Upper lobe of left lung (tissue), 6 donors: ENCODE results near the gene NFIB. TPM values are rescaled to one million over a fixed set of nuclear protein-coding genes. Genes with fewer than 3 reads are reported as not detected.
A peak's percentile ranks its signal among the peaks of the same experiment; 100 is the strongest.

Experiments
- ATAC-seq, 2 donors: fragments of 200-7000 bp; cut with Tn5 transposase; one replicate each; pipeline ENCODE4 v1.9.1; 2022; ENCODE audit warnings: mild to moderate bottlenecking in 2 of 2, moderate library complexity in 2 of 2; ENCODE audit not compliant: low FRiP score in 2 of 2
- DNase-seq, 2 donors: peaks; one replicate each; pipeline ENCODE4 v3.0.0-alpha.2; 2019 to 2020
- H3K27ac ChIP-seq, 4 donors: fragments of 200-600 bp; sonication (generic); one replicate each; pipeline ENCODE4 v1.5.1; 2016 to 2019
- H3K27me3 ChIP-seq, 4 donors: fragments of 200-600 bp; sonication (generic); one replicate each; pipeline ENCODE4 v1.5.1; 2017 to 2019
- H3K36me3 ChIP-seq, 4 donors: fragments of 200-600 bp; sonication (generic); one replicate each; pipeline ENCODE4 v1.5.1; 2016 to 2019
- H3K4me1 ChIP-seq, 4 donors: fragments of 200-600 bp; sonication (generic); one replicate each; pipeline ENCODE4 v1.5.1; 2018 to 2019
- H3K4me3 ChIP-seq, 4 donors: fragments of 200-600 bp; sonication (generic); one replicate each; pipeline ENCODE4 v1.5.1; 2017 to 2019; ENCODE audit warnings: mild to moderate bottlenecking in 2 of 4, moderate library complexity in 1 of 4
- H3K9me3 ChIP-seq, 4 donors: fragments of 200-600 bp; sonication (generic); one replicate each; pipeline ENCODE4 v1.5.1; 2018 to 2019
- EP300 ChIP-seq, 4 donors: sonication (generic); formaldehyde crosslinking; IDR thresholded peaks; one replicate each; pipeline ENCODE4 v1.5.1; 2017; ENCODE audit warnings: antibody characterized with exemption in 4 of 4, control low read depth in 2 of 4
- POLR2A ChIP-seq, 4 donors: fragments of 450-650 bp; IDR thresholded peaks; one replicate each; pipeline ENCODE4 v1.5.1; 2016 to 2017; ENCODE audit warnings: antibody characterized with exemption in 4 of 4, mild to moderate bottlenecking in 2 of 4
- POLR2AphosphoS5 ChIP-seq, 2 donors: sonication (generic); formaldehyde crosslinking; IDR thresholded peaks; one replicate each; pipeline ENCODE4 v1.5.1; 2017; ENCODE audit warnings: antibody characterized with exemption in 2 of 2
- WGBS, 2 donors: methylation state at CpG; one replicate each; pipeline ENCODE4 v1.1.5; 2017 to 2018; 5-methylcytosine and 5-hydroxymethylcytosine counted together
- total RNA-seq, 6 donors: library from RNA; depleted of rRNA in 4 of 6; stranded (reverse); fragments of >200 nt in 4 of 6; gene quantifications; one replicate each; pipeline versions ENCODE4 v1.1.0 to v1.2.1, GENCODE V29; 2016 to 2021
- TF ChIP-seq, protein P1 (sequence below), 6 experiments: fragments of 450-650 bp in 4 of 6; fragments of 200-600 bp in 2 of 6; sonication (generic) in 2 of 6; IDR thresholded peaks; one replicate each; pipeline ENCODE4 v1.5.1; 2016 to 2019; ENCODE audit warnings: antibody characterized with exemption in 6 of 6
- donor health status: DM: no; HTN: no; CAD: no; lungs with moderate emphysema.
- donor health status: DM: no; HTN: yes; CAD: no; lungs with severe emphysema.

Gene NFIB
- total RNA-seq, 6 donors from 2014 or later = 33.9 to 109 (median 67.5) TPM

DNA sequence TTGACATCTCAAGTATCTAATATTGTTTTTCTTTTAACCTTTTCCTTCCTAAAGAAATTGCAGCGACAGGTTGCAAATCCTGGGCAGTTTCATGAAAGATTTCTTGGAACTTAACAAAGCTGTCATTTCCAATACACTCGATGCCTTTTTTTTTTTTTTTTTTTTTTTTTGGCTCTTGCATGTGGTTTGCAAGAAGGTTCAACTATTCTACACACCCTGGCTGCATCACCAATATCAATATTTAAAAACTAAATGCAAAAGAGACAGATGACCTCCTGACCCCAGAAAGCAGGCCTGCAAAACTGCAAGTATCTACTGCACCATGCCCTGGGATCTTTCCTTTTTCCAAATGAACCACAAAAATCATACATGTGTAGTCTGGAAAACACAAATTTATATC lies 4.4 kb upstream of the NFIB start:
- WGBS, 2 donors = 30 to 42% methylated on average over 2 of the region's 2 CpGs
- H3K27me3 ChIP-seq = no peaks in the 10 kb centered on the region
- DNase-seq (no peak), ATAC-seq (no peak)
- H3K27ac ChIP-seq = peak overlapping the region; percentile 87 to 97 (median 93)
- H3K4me1 ChIP-seq = peaks cover 36 to 61% (median 45%) of the 10 kb centered on the region in 4 donors
- peak overlapping the region in 1 of 4 donors; percentile 83 for H3K4me3 ChIP-seq
- H3K9me3 ChIP-seq = no peaks in the 10 kb centered on the region
- no peaks in the 10 kb centered on the region for H3K36me3 ChIP-seq
- TF ChIP-seq POLR2A (IDR thresholded peaks at IDR 0.05) = no peak
- TF ChIP-seq, protein P1, sequence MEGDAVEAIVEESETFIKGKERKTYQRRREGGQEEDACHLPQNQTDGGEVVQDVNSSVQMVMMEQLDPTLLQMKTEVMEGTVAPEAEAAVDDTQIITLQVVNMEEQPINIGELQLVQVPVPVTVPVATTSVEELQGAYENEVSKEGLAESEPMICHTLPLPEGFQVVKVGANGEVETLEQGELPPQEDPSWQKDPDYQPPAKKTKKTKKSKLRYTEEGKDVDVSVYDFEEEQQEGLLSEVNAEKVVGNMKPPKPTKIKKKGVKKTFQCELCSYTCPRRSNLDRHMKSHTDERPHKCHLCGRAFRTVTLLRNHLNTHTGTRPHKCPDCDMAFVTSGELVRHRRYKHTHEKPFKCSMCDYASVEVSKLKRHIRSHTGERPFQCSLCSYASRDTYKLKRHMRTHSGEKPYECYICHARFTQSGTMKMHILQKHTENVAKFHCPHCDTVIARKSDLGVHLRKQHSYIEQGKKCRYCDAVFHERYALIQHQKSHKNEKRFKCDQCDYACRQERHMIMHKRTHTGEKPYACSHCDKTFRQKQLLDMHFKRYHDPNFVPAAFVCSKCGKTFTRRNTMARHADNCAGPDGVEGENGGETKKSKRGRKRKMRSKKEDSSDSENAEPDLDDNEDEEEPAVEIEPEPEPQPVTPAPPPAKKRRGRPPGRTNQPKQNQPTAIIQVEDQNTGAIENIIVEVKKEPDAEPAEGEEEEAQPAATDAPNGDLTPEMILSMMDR (IDR thresholded peaks at IDR 0.05) = no peak
- no peak for TF ChIP-seq POLR2AphosphoS5 (IDR thresholded peaks at IDR 0.05)
- TF ChIP-seq EP300 (IDR thresholded peaks at IDR 0.05) = no peak

DNA sequence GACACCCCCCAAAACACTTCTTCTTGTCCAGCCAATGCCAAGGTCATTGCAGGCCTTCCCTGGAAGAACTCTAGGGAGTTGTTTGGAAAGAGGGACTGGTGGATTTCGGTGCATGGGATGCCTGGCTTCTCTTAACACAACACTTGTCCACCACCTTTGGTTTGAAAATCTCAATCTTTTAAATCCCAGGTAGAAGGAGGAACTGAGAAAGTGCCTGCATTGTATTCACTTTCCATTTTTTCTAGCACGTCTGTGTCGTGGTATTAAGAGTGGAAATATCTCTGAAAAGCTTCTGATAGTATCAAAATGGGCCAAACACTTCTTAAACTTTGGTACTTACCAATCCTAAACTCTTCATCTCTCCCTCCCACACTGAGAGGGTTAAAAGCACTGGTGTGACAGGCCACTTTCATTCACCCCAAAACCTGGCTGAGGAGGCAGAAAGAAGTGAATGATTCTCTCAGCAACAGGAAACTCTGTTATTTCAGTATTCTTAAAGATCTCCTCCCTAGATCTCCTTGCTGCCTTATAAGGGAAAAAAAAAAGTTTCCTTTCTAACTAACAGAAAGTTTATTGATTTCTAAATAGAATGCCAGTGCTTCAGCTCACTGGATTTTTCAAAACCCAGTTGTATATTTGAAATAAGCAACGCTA lies 3.9 kb upstream of the NFIB start:
- Histone ChIP-seq H3K36me3 (no peaks in the 10 kb centered on the region), H3K4me3 (peak overlapping the region in 2 of 4 donors; percentile 74 to 83), H3K27me3 (peaks cover 0 to 5% (median 0%) of the 10 kb centered on the region in 4 donors), H3K9me3 (no peaks in the 10 kb centered on the region), H3K4me1 (peaks cover 36 to 57% (median 45%) of the 10 kb centered on the region in 4 donors), H3K27ac (peak overlapping the region; percentile 87 to 96 (median 94))
- ATAC-seq = no peak
- WGBS, 2 donors = 48% methylated on average over 4 of the region's 4 CpGs
- no peak for DNase-seq
- TF ChIP-seq POLR2A (IDR thresholded peaks at IDR 0.05) (no peak), EP300 (IDR thresholded peaks at IDR 0.05) (no peak), POLR2AphosphoS5 (IDR thresholded peaks at IDR 0.05) (no peak)
- TF ChIP-seq, protein P1 (IDR thresholded peaks at IDR 0.05) = no peak

DNA sequence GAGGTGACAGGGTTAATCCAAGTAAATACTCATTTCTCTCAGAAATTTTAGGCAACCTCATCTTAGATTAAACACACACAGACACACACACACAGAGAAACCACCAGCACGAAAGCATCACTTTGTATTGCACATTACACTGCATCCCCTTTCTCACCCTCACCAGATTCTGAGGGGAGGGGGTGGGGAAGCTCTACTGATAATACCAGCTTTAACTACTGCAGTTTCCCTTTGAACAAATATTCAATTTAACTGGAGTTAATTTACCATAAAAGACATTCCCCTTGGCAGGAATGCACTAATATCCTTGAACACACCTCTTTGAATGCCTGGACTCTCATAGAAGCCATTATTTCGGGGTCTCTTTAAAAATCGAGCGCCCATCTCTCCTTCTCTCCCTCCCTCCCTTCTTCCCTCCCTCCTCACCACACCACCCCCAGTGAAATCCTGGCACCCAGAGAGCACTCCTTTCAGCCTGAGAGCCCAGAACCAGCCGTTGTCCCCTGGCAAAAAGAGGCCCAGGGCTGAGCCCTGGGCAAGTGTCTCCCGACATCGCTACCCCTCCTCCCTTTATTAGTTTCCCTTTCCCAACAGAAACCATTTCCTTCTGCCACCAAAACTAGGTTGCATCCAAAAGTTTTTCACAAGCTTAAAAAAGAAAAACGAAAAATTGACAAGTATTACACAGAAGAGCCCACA lies 2.8 kb upstream of the NFIB start:
- DNase-seq = no peak
- no peaks in the 10 kb centered on the region for H3K36me3 ChIP-seq
- no peak for ATAC-seq
- H3K4me1 ChIP-seq = peaks cover 36 to 54% (median 45%) of the 10 kb centered on the region in 4 donors
- no peaks in the 10 kb centered on the region for H3K9me3 ChIP-seq
- peak overlapping the region in 3 of 4 donors; percentile 53 to 83 (median 74) for H3K4me3 ChIP-seq
- H3K27ac ChIP-seq = peak overlapping the region; percentile 87 to 96 (median 94)
- H3K27me3 ChIP-seq = peaks cover 0 to 5% (median 0%) of the 10 kb centered on the region in 4 donors
- WGBS, 2 donors = 43 to 51% methylated on average over 8 of the region's 8 CpGs
- TF ChIP-seq POLR2AphosphoS5 (IDR thresholded peaks at IDR 0.05) = no peak
- no peak for TF ChIP-seq POLR2A (IDR thresholded peaks at IDR 0.05)

DNA sequence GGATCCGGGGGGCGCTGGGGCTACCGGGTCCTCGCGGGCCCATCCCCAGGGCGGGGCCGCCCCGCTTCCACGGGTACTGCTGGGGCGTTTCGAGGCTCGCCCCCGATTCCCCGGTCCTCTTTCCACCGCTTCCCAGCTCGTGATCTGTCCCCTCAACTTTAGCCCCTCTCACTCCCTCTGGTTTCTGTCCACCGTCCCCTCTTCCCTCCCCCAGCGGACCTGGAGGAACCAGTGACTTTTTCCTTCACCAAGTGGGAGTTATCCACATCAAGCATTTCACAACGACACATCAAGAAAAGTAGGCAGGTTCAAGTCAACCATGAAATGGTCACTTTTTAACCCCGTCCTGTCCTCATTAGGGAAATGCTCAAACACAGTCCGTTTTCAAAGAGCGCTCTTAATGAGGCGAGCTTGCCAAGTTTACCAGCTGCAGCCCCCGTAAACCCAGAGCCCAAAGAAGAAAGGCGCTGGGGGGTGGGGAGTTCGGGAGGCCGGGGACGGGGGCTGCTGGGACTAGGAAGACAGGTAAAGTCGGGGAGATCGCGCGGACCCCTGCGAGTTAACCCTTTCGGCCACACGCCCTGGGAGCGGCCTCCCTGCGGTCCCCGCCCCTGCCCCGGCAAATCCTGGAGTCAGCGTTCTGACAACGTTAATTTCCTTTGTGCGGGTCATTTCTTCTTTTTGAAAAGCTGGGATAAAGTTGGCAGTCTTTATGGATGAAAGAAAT lies 2.1 kb upstream of the NFIB start:
- peaks cover 34 to 47% (median 38%) of the 10 kb centered on the region in 4 donors for H3K4me1 ChIP-seq
- WGBS, 2 donors = 8 to 19% methylated on average over 13 to 40 of the region's 42 CpGs

More for the DNA sequence above, 2.1 kb upstream of the NFIB start:
- DNase-seq = peak; percentile 22 to 78
- TF ChIP-seq POLR2A (IDR thresholded peaks at IDR 0.05) (no peak), EP300 (IDR thresholded peaks at IDR 0.05) (no peak), POLR2AphosphoS5 (IDR thresholded peaks at IDR 0.05) (no peak)
- TF ChIP-seq, protein P1 (IDR thresholded peaks at IDR 0.05) = no peak
- H3K9me3 ChIP-seq = no peaks in the 10 kb centered on the region
- peak overlapping the region; percentile 27 to 83 (median 64) for H3K4me3 ChIP-seq
- H3K27ac ChIP-seq = peak overlapping the region; percentile 87 to 96 (median 94)
- H3K27me3 ChIP-seq = peaks cover 0 to 5% (median 0%) of the 10 kb centered on the region in 4 donors
- H3K36me3 ChIP-seq = no peaks in the 10 kb centered on the region
- peak in 1 of 2 donors; percentile 3 for ATAC-seq
